22Rv1 (cell line): Measurements from ENCODE around the gene ONECUT2.
"Not testable (repeated sequence)": the region's sequence is repeated elsewhere in the genome, so short reads cannot be mapped to it uniquely, and the experiment has no call there.

Experiments
- H3K27ac ChIP-seq: fragments of 450-650 bp; 2 replicates; pipeline ENCODE4 v1.5.1; 2017
- CTCF ChIP-seq: fragments of 450-650 bp; IDR thresholded peaks from 2 replicates; pipeline ENCODE4 v1.5.1; 2017; ENCODE audit warnings: mild to moderate bottlenecking
- ZFX ChIP-seq: fragments of 450-650 bp; IDR thresholded peaks from 2 replicates; pipeline ENCODE4 v1.6.1; 2017; ENCODE audit warnings: antibody characterized with exemption, borderline replicate concordance

ONECUT2 gene

GRCh38 chr18:57519668-57520424 is 84.7 kb downstream of the ONECUT2 start:
- no peak for TF ChIP-seq ZFX
- TF ChIP-seq CTCF, result no peak

GRCh38 chr18:57522348-57522747 is 87.2 kb downstream of the ONECUT2 start:
- H3K27ac ChIP-seq, result not testable (repeated sequence)

More at GRCh38 chr18:57519668-57520424, 84.7 kb downstream of the ONECUT2 start:
- no peak overlapping the region for H3K27ac ChIP-seq

GRCh38 chr18:57523171-57523956 is 88.2 kb downstream of the ONECUT2 start:
- no peak for TF ChIP-seq ZFX
- no peak for TF ChIP-seq CTCF

GRCh38 chr18:57527556-57528229 is 92.5 kb downstream of the ONECUT2 start:
- H3K27ac ChIP-seq, result no peak overlapping the region
- TF ChIP-seq ZFX, result no peak
- TF ChIP-seq CTCF, result no peak

More at GRCh38 chr18:57523171-57523956, 88.2 kb downstream of the ONECUT2 start:
- no peak overlapping the region for H3K27ac ChIP-seq

- TF ChIP-seq CTCF, result no peak
- no peak for TF ChIP-seq ZFX
- no peak overlapping the region for H3K27ac ChIP-seq
Observed at GRCh38 chr18:57529151-57529550, 94.0 kb downstream of the ONECUT2 start.

GRCh38 chr18:57533006-57533867 is 98.1 kb downstream of the ONECUT2 start:
- TF ChIP-seq ZFX (no peak), CTCF (no peak)
- no peak overlapping the region for H3K27ac ChIP-seq
